ENCODE measurements around the gene NOXO1. TPM values are rescaled to one million over a fixed set of nuclear protein-coding genes. Genes with fewer than 3 reads are reported as not detected.

The NOXO1 gene
- total and polyA plus RNA-seq, 8 donors: 0.35 to 1.6 (median 0.58) TPM; not detected in 1

GRCh38 chr16:1971796-1972489 lies 9.3 kb downstream of the NOXO1 start, which contains the start of gene TBL3:
TSS of gene TBL3 (plus strand) at chr16:1972053. CDS start at chr16:1972165, 112 bp downstream.
- no peak for FAIRE-seq

GRCh38 chr16:1968146-1968953 lies 12.9 kb downstream of the NOXO1 start:
- Histone ChIP-seq H3K27me3 (no peaks in the 10 kb centered on the region), H3K9me3 (no peaks in the 10 kb centered on the region), H3K27ac (no peak overlapping the region), H3K4me1 (peaks cover 0 to 23% (median 15%) of the 10 kb centered on the region in 3 donors), H3K4me3 (no peak overlapping the region), H3K36me3 (no peaks in the 10 kb centered on the region)
- ATAC-seq (no peak), DNase-seq (peak in 2 of 6 donors; percentile 45 to 67), FAIRE-seq (no peak)
- intact Hi-C loops (cut with DNase I): no loop called here
- 86 to 90% methylated on average over 41 of the region's 41 CpGs for WGBS, 2 donors
- TF ChIP-seq CTCF (IDR thresholded peaks at IDR 0.05): no peak

More at GRCh38 chr16:1971796-1972489, 9.3 kb downstream of the NOXO1 start, which contains the start of gene TBL3:
- H3K4me1 ChIP-seq: peaks cover 0 to 13% (median 12%) of the 10 kb centered on the region in 3 donors
- WGBS, 2 donors: 0 to 1% methylated on average over 65 to 78 of the region's 78 CpGs
- ATAC-seq (peak; percentile 94 to 97 (median 96)), DNase-seq (peak; percentile 89 to 97 (median 94))
- TF ChIP-seq CTCF (IDR thresholded peaks at IDR 0.05): no peak
- H3K27ac ChIP-seq: peak within 1 kb of the TSS; percentile 87 to 93 (median 92)
- H3K27me3 ChIP-seq: no peaks in the 10 kb centered on the region
- peaks cover 0 to 19% (median 14%) of the 10 kb centered on the region in 3 donors for H3K36me3 ChIP-seq
- no peaks in the 10 kb centered on the region for H3K9me3 ChIP-seq
- H3K4me3 ChIP-seq: peak within 1 kb of the TSS; percentile 85 to 99 (median 98)
- intact Hi-C loops (cut with DNase I): no loop called here

- WGBS, 2 donors: 94 to 96% methylated on average over 6 of the region's 6 CpGs
- peak within 1 kb of the TSS; percentile 74 to 96 (median 88) for H3K4me3 ChIP-seq
- no peak for ATAC-seq
These were observed 14.8 kb downstream of the NOXO1 start, which contains the start of gene RNF151 for GRCh38 chr16:1966460-1966859. TSS of gene RNF151 (plus strand) at chr16:1966856. CDS start at chr16:1966882, 26 bp downstream.

GRCh38 chr16:1965396-1966001 lies 15.8 kb downstream of the NOXO1 start:
- intact Hi-C loops (cut with DNase I): no loop called here

More at GRCh38 chr16:1966460-1966859, 14.8 kb downstream of the NOXO1 start, which contains the start of gene RNF151:
- Histone ChIP-seq H3K9me3 (no peaks in the 10 kb centered on the region), H3K4me1 (peaks cover 0 to 18% (median 11%) of the 10 kb centered on the region in 3 donors), H3K36me3 (peaks cover 0 to 16% (median 8%) of the 10 kb centered on the region in 3 donors), H3K27me3 (no peaks in the 10 kb centered on the region), H3K27ac (peak within 1 kb of the TSS in 1 of 4 donors; percentile 91)
- intact Hi-C loops (cut with DNase I): no loop called here
- peak in 1 of 6 donors; percentile 60 for DNase-seq
- TF ChIP-seq CTCF (IDR thresholded peaks at IDR 0.05): no peak
- FAIRE-seq: no peak

More at GRCh38 chr16:1965396-1966001, 15.8 kb downstream of the NOXO1 start:
- no peaks in the 10 kb centered on the region for H3K9me3 ChIP-seq
- peak in 3 of 4 donors; percentile 1 to 5 (median 2) for ATAC-seq
- H3K4me1 ChIP-seq: peaks cover 0 to 19% (median 18%) of the 10 kb centered on the region in 3 donors
- peak overlapping the region; percentile 74 to 96 (median 88) for H3K4me3 ChIP-seq
- DNase-seq: peak in 2 of 6 donors; percentile 42 to 78
- H3K36me3 ChIP-seq: peaks cover 0 to 20% (median 10%) of the 10 kb centered on the region in 3 donors
- no peaks in the 10 kb centered on the region for H3K27me3 ChIP-seq
- H3K27ac ChIP-seq: peak overlapping the region; percentile 89 to 96 (median 92)
- WGBS, 2 donors: 15 to 17% methylated on average over 24 of the region's 24 CpGs
- FAIRE-seq: no peak
- TF ChIP-seq CTCF (IDR thresholded peaks at IDR 0.05): no peak

Measured in pancreas (tissue), 10 donors.